Mesendoderm (in vitro differentiated cells): ENCODE measurements around the gene CD27.
"Not testable (repeated sequence)": the region's sequence is repeated elsewhere in the genome, so short reads cannot be mapped to it uniquely, and the experiment has no call there.

ENCODE experiments used
- DNase-seq: peaks from one replicate; pipeline ENCODE4 v3.0.0; 2013
- H2AK5ac ChIP-seq: 2 replicates; pipeline ENCODE4 v1.6.1; 2013; ENCODE audit warnings: low read length, inconsistent platforms
- H2BK120ac ChIP-seq: 2 replicates; pipeline ENCODE4 v1.6.1; 2013; ENCODE audit warnings: low read depth, mild to moderate bottlenecking, low read length, moderate library complexity, mixed read lengths
- H2BK15ac ChIP-seq: replicated peaks from 2 replicates; pipeline ENCODE4 v1.6.1; 2013; ENCODE audit warnings: low read depth, mild to moderate bottlenecking, moderate library complexity
- H2BK5ac ChIP-seq: 2 replicates; pipeline ENCODE4 v1.6.1; 2013; ENCODE audit warnings: low read length, inconsistent platforms
- H3K18ac ChIP-seq: 2 replicates; pipeline ENCODE4 v1.6.1; 2013; ENCODE audit warnings: mild to moderate bottlenecking, low read length, mixed read lengths
- H3K23ac ChIP-seq: one replicate; pipeline ENCODE4 v1.6.1; 2013; ENCODE audit warnings: low read length
- H3K27ac ChIP-seq: 2 replicates; pipeline ENCODE4 v1.5.1; 2013; ENCODE audit warnings: low read depth, mild to moderate bottlenecking, inconsistent platforms, low read length, moderate library complexity
- H3K27me3 ChIP-seq: 2 replicates; pipeline ENCODE4 v1.6.1; 2013; ENCODE audit warnings: low read length, control low read depth, mild to moderate bottlenecking, inconsistent platforms; ENCODE audit not compliant: insufficient read depth, poor library complexity
- H3K36me3 ChIP-seq: 2 replicates; pipeline ENCODE4 v1.6.1; 2013; ENCODE audit warnings: low read length, inconsistent platforms; ENCODE audit not compliant: control insufficient read depth, insufficient read depth
- H3K4ac ChIP-seq: one replicate; pipeline ENCODE4 v1.6.1; 2013; ENCODE audit warnings: low read depth, mild to moderate bottlenecking, low read length, moderate library complexity
- H3K4me1 ChIP-seq: 2 replicates; pipeline ENCODE4 v1.6.1; 2013; ENCODE audit warnings: low read depth, low read length, inconsistent platforms; ENCODE audit not compliant: control insufficient read depth
- H3K4me2 ChIP-seq: 2 replicates; pipeline ENCODE4 v1.6.1; 2013; ENCODE audit warnings: low read length
- H3K4me3 ChIP-seq: 2 replicates; pipeline ENCODE4 v1.5.1; 2013; ENCODE audit warnings: mild to moderate bottlenecking, low read length
- H3K56ac ChIP-seq: one replicate; pipeline ENCODE4 v1.6.1; 2013; ENCODE audit warnings: low read length
- H3K79me1 ChIP-seq: 2 replicates; pipeline ENCODE4 v1.6.1; 2013; ENCODE audit warnings: low read length, inconsistent platforms
- H3K79me2 ChIP-seq: 2 replicates; pipeline ENCODE4 v1.6.1; 2013; ENCODE audit warnings: mild to moderate bottlenecking, low read length; ENCODE audit not compliant: control insufficient read depth, insufficient read depth
- H3K9ac ChIP-seq: 2 replicates; pipeline ENCODE4 v1.6.1; 2013; ENCODE audit warnings: low read length, inconsistent platforms
- H4K5ac ChIP-seq: one replicate; pipeline ENCODE4 v1.6.1; 2013; ENCODE audit warnings: low read length
- H4K8ac ChIP-seq: one replicate; pipeline ENCODE4 v1.6.1; 2013; ENCODE audit warnings: low read depth, mild to moderate bottlenecking, control low read depth, low read length, moderate library complexity
- WGBS: extraction: QIAGEN DNeasy Blood & Tissue Kit; methylation state at CpG from one replicate; pipeline ENCODE4 v1.1.7; 2013; ENCODE audit warnings: low lambda C conversion rate, missing lambda C conversion rate; ENCODE audit not compliant: insufficient coverage; ENCODE audit errors: extremely low coverage; 5-methylcytosine and 5-hydroxymethylcytosine counted together

CD27 gene

DNA sequence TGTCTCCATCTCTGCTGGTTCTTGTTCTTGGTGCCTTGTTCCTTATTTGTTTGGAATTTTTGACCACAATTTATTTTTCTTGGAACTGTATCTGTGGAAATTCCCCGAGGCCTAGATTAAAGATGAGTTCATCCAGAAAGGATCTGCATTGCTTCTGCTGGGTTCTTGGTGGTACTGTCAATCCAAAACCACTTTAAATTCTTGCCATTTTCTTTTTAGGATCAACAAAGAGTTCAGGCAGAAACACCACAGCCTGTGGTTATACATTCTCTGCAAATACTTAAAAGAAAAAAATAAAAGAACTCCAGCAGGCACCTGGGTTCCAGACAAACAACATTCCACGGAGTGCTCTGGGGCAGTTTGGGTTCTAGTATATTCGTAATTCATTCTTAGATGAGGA lies 31.7 kb downstream of the CD27 start:
- no peak overlapping the region for H3K27ac ChIP-seq

GRCh38 chr12:6477601-6478377 lies 33.0 kb downstream of the CD27 start:
- H3K56ac ChIP-seq, H3K79me2 ChIP-seq, H3K18ac ChIP-seq, H3K4me2 ChIP-seq, H3K79me1 ChIP-seq, H4K5ac ChIP-seq, H2AK5ac ChIP-seq, H3K27me3 ChIP-seq, H3K4me3 ChIP-seq, H3K4ac ChIP-seq, H2BK5ac ChIP-seq, H3K4me1 ChIP-seq, H2BK15ac ChIP-seq, H3K36me3 ChIP-seq, H2BK120ac ChIP-seq, H3K9ac ChIP-seq, H3K27ac ChIP-seq, H4K8ac ChIP-seq, DNase-seq, H3K23ac ChIP-seq: not testable (repeated sequence)
- WGBS: no CpG with 5 or more reads among the region's 37 CpGs

More for the DNA sequence above, 31.7 kb downstream of the CD27 start:
- H4K8ac ChIP-seq: no peak overlapping the region
- no peak overlapping the region for H2BK120ac ChIP-seq
- no peaks in the 10 kb centered on the region for H3K79me1 ChIP-seq
- no peaks in the 10 kb centered on the region for H3K4me1 ChIP-seq
- H3K18ac ChIP-seq: no peak overlapping the region
- no peak overlapping the region for H3K56ac ChIP-seq
- no peak overlapping the region for H3K9ac ChIP-seq
- no peak for DNase-seq
- no peak overlapping the region for H2BK15ac ChIP-seq
- no peak overlapping the region for H3K4me2 ChIP-seq
- no peak overlapping the region for H3K23ac ChIP-seq
- H4K5ac ChIP-seq: no peak overlapping the region
- H3K79me2 ChIP-seq: no peaks in the 10 kb centered on the region
- no peaks in the 10 kb centered on the region for H3K27me3 ChIP-seq
- no peak overlapping the region for H2AK5ac ChIP-seq
- H2BK5ac ChIP-seq: no peak overlapping the region
- no peak overlapping the region for H3K4ac ChIP-seq
- H3K36me3 ChIP-seq: no peaks in the 10 kb centered on the region
- WGBS: no CpG with 5 or more reads among the region's 3 CpGs
- H3K4me3 ChIP-seq: no peak overlapping the region

DNA sequence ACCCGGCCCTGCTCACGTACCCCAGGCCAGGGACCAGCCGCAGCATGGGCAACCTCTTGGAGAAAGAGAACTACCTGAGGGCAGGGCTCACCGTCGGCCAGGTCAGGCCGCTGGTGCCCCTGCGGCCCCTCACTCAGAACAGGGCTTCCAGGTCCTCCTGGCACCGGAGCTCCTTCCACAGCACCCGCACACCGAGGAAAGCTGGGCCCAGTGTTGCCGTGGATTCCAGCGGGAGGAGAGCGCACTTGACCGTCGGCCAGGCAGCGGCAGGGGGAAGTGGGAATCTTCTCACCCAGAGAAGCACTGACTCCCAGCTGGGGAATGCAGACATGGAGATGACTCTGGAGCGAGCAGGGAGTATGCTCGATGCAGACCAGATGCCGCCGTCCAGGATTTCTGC lies 33.7 kb downstream of the CD27 start:
- H3K4me1 ChIP-seq: no peaks in the 10 kb centered on the region
- H2BK120ac ChIP-seq: no peak overlapping the region
- H3K79me1 ChIP-seq: no peaks in the 10 kb centered on the region
- H2BK15ac ChIP-seq: no peak overlapping the region
- no peaks in the 10 kb centered on the region for H3K27me3 ChIP-seq
- H3K36me3 ChIP-seq: no peaks in the 10 kb centered on the region
- no peak for DNase-seq
- H3K4me2 ChIP-seq: no peak overlapping the region
- no peak overlapping the region for H3K4ac ChIP-seq
- H3K18ac ChIP-seq: no peak overlapping the region
- no peak overlapping the region for H3K27ac ChIP-seq
- no peaks in the 10 kb centered on the region for H3K79me2 ChIP-seq
- H4K5ac ChIP-seq: no peak overlapping the region
- H4K8ac ChIP-seq: no peak overlapping the region
- H3K9ac ChIP-seq: no peak overlapping the region
- H3K23ac ChIP-seq: no peak overlapping the region
- no peak overlapping the region for H2BK5ac ChIP-seq
- no peak overlapping the region for H3K4me3 ChIP-seq
- no peak overlapping the region for H3K56ac ChIP-seq
- no CpG with 5 or more reads among the region's 20 CpGs for WGBS
- no peak overlapping the region for H2AK5ac ChIP-seq

DNA sequence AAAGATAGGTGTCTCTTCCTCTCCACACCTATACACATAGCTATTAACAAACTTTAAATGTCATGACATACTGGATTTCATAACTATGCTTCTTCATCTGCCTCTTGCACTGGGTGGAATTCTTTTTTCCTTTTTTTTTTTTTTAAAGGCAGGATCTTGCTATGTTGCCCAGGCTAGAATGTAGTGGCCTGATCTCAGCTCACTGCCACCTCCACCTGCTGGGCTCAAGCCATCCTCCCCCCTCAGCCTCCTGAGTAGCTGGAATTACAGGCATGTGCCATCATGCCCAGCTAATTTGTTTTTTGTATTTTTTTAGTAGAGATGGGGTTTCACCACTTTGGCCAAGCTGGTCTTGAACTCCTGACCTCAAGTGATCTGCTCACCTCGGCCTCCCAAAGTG lies 43.5 kb downstream of the CD27 start:
- WGBS: no CpG with 5 or more reads among the region's 1 CpG

GRCh38 chr12:6489449-6489848 lies 44.7 kb downstream of the CD27 start:
- Histone ChIP-seq H3K4me3 (no peak overlapping the region), H3K4me1 (peaks cover 4% of the 10 kb centered on the region), H4K5ac (no peak overlapping the region), H3K4me2 (no peak overlapping the region), H2BK120ac (no peak overlapping the region), H3K27ac (no peak overlapping the region), H3K9ac (no peak overlapping the region), H3K79me1 (peaks cover 11% of the 10 kb centered on the region), H3K79me2 (peaks cover 9% of the 10 kb centered on the region), H4K8ac (no peak overlapping the region), H3K36me3 (no peaks in the 10 kb centered on the region), H2AK5ac (no peak overlapping the region), H3K56ac (no peak overlapping the region), H2BK15ac (no peak overlapping the region), H3K27me3 (no peaks in the 10 kb centered on the region), H3K4ac (no peak overlapping the region), H2BK5ac (no peak overlapping the region), H3K18ac (no peak overlapping the region), H3K23ac (no peak overlapping the region)
- DNase-seq: no peak
- WGBS: no CpG with 5 or more reads among the region's 4 CpGs

More for the DNA sequence above, 43.5 kb downstream of the CD27 start:
- Histone ChIP-seq H3K4me3 (no peak overlapping the region), H2BK120ac (no peak overlapping the region), H3K56ac (no peak overlapping the region), H3K27me3 (no peaks in the 10 kb centered on the region), H2BK5ac (no peak overlapping the region), H3K23ac (no peak overlapping the region), H3K27ac (no peak overlapping the region), H3K79me1 (peaks cover 11% of the 10 kb centered on the region), H4K8ac (no peak overlapping the region), H3K9ac (no peak overlapping the region), H3K4ac (no peak overlapping the region), H2AK5ac (no peak overlapping the region), H4K5ac (no peak overlapping the region), H3K36me3 (no peaks in the 10 kb centered on the region), H3K79me2 (peaks cover 9% of the 10 kb centered on the region), H2BK15ac (no peak overlapping the region), H3K4me1 (peaks cover 4% of the 10 kb centered on the region), H3K4me2 (no peak overlapping the region), H3K18ac (no peak overlapping the region)
- no peak for DNase-seq

GRCh38 chr12:6490673-6491072 lies 45.9 kb downstream of the CD27 start:
- not testable (repeated sequence) for H3K4me1 ChIP-seq, DNase-seq, H3K56ac ChIP-seq, H2BK120ac ChIP-seq, H3K18ac ChIP-seq, H3K9ac ChIP-seq, H2AK5ac ChIP-seq, H3K23ac ChIP-seq, H3K4me3 ChIP-seq, H3K4ac ChIP-seq, H4K8ac ChIP-seq, H2BK15ac ChIP-seq, H3K27ac ChIP-seq, H3K27me3 ChIP-seq, H2BK5ac ChIP-seq, H3K4me2 ChIP-seq, H4K5ac ChIP-seq, H3K36me3 ChIP-seq
- Histone ChIP-seq H3K79me1 (peaks cover 15% of the 10 kb centered on the region), H3K79me2 (peaks cover 16% of the 10 kb centered on the region)
- WGBS: no CpG with 5 or more reads among the region's 1 CpG
